ENCODE measurements around the gene MSMB. TPM values are rescaled to one million over a fixed set of nuclear protein-coding genes. Genes with fewer than 3 reads are reported as not detected.

MSMB gene
- total and polyA plus RNA-seq, 2 of the 8 experiments (the other 6 are each of a cell fraction or from before 2014, with no cell fraction given) = not detected

DNA sequence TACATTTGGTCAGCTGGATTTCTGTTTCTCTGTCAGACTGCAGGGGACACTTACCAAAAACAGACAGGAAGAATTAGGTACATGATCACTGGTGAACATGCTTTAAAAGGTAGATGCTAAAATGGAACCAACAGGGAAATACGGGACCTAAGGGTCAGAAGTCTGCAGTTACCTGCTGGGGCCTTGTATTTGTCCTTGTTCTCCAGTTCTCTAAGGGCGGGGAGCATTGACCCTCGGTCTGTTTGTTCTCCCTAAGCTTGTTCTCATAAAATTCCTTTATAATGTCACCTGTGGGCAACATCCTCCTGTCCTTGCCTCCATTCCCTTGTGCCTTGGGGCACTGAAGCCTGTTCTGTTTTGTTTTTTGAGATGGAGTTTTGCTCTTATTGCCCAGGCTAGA lies 29.8 kb upstream of the MSMB start:
- ChIA-PET POLR2A (ENCODE audit: partially characterized antibody) (no interaction called here), CTCF (ENCODE audit: partially characterized antibody) (no interaction called here)
- Histone ChIP-seq H2AFZ (ENCODE audit: low read length) (no peak overlapping the region), H3K56ac (replicated peaks; ENCODE audit: insufficient read length, low read depth, low read length) (no peak overlapping the region), H2BK5ac (ENCODE audit: low read depth, low read length) (no peak overlapping the region), H3K79me1 (ENCODE audit: low read depth, low read length) (no peaks in the 10 kb centered on the region), H3K4me2 (ENCODE audit: insufficient read depth in 1 of 2, low read depth in 2 of 2, low read length in 2 of 2) (no peak overlapping the region), H4K91ac (replicated peaks; ENCODE audit: insufficient read length, low read length) (no peak overlapping the region), H3K9ac (replicated peaks in 1 of 4; ENCODE audit: extremely low read depth in 1 of 4, low read depth in 3 of 4, low read length in 3 of 4) (no peak overlapping the region), H2AK5ac (ENCODE audit: low read depth, low read length) (no peak overlapping the region), H3K36me3 (ENCODE audit: control insufficient read depth in 2 of 4, insufficient read depth in 4 of 4, low read length in 3 of 4) (no peaks in the 10 kb centered on the region), H3K14ac (ENCODE audit: insufficient read length) (no peak overlapping the region), H2BK12ac (ENCODE audit: low read depth, low read length) (no peak overlapping the region), H3K4me1 (replicated peaks in 1 of 4; ENCODE audit: control insufficient read depth in 3 of 4, insufficient read depth in 4 of 4, low read length in 3 of 4) (peaks cover 0 to 3% (median 0%) of the 10 kb centered on the region in 4 experiments; a peak in 1 of 7 replicates), H4K5ac (ENCODE audit: insufficient read length, low read depth, low read length) (no peak overlapping the region), H4K8ac (ENCODE audit: extremely low read depth, insufficient read depth, low read length) (no peak overlapping the region), H3K4ac (replicated peaks; ENCODE audit: insufficient read length, low read depth, low read length) (no peak overlapping the region), H3K27me3 (replicated peaks in 1 of 4; ENCODE audit: control insufficient read depth in 3 of 4, extremely low read depth in 1 of 4, insufficient read depth in 3 of 4, low read length in 3 of 4) (no peaks in the 10 kb centered on the region), H3K4me3 (ENCODE audit: extremely low read depth in 1 of 4, insufficient read depth in 2 of 4, low read depth in 3 of 4, low read length in 4 of 4) (no peak overlapping the region), H3K27ac (ENCODE audit: low read depth, low read length) (no peak overlapping the region), H2BK20ac (ENCODE audit: low read length) (no peak overlapping the region), H3K23ac (ENCODE audit: insufficient read length) (no peak overlapping the region), H2BK15ac (ENCODE audit: low read length) (no peak overlapping the region), H4K20me1 (replicated peaks in 1 of 2; ENCODE audit: control insufficient read depth in 1 of 2, insufficient read depth in 2 of 2, low read length in 2 of 2) (no peaks in the 10 kb centered on the region), H2BK120ac (replicated peaks; ENCODE audit: low read depth, low read length) (no peak overlapping the region), H3K9me3 (ENCODE audit: insufficient read depth in 2 of 2, low read depth in 1 of 2, low read length in 1 of 2) (no peaks in the 10 kb centered on the region), H3K79me2 (ENCODE audit: control insufficient read depth in 1 of 2, insufficient read depth in 2 of 2, low read length in 2 of 2) (no peaks in the 10 kb centered on the region), H3K18ac (ENCODE audit: extremely low read depth, low read length) (no peak overlapping the region), H3K23me2 (ENCODE audit: low read depth, low read length) (no peaks in the 10 kb centered on the region)
- FAIRE-seq (no peak), DNase-seq (ENCODE audit: low read depth in 1 of 2, low spot score in 2 of 2) (no peak)
- 84% methylated on average over 3 of the region's 3 CpGs; no CpG with 5 or more reads in 1 of the 2 experiments for WGBS, 2 experiments (ENCODE audit: extremely low coverage in 1 of 2, insufficient coverage in 1 of 2, insufficient read length in 1 of 2, insufficient replicate concordance in 2 of 2, low coverage in 1 of 2, low lambda C conversion rate in 2 of 2, missing lambda C conversion rate in 1 of 2)
- TF ChIP-seq POLR2AphosphoS5 (IDR thresholded peaks at IDR 0.05; ENCODE audit: low read depth, low read length) (no peak), ASH2L (IDR thresholded peaks at IDR 0.05; ENCODE audit: low read length) (no peak), TBP (IDR thresholded peaks at IDR 0.05; ENCODE audit: low read depth, low read length) (no peak), BACH1 (IDR thresholded peaks at IDR 0.05; ENCODE audit: low read length) (no peak), HDAC2 (IDR thresholded peaks at IDR 0.05; ENCODE audit: borderline replicate concordance in 1 of 2, low read depth in 2 of 2, low read length in 2 of 2) (no peak), HDAC6 (IDR thresholded peaks at IDR 0.05; ENCODE audit: low read depth, low read length) (no peak), CHD1 (IDR thresholded peaks at IDR 0.05; ENCODE audit: low read depth, low read length) (no peak), SIRT6 (IDR thresholded peaks at IDR 0.05; ENCODE audit: low read length) (no peak), RFX5 (IDR thresholded peaks at IDR 0.05; ENCODE audit: borderline replicate concordance, low read depth, low read length) (no peak), MAFK (IDR thresholded peaks at IDR 0.05; ENCODE audit: low read depth, low read length) (no peak), BRCA1 (IDR thresholded peaks at IDR 0.05; ENCODE audit: low read depth, low read length) (no peak)
- TF ChIP-seq, protein P1, sequence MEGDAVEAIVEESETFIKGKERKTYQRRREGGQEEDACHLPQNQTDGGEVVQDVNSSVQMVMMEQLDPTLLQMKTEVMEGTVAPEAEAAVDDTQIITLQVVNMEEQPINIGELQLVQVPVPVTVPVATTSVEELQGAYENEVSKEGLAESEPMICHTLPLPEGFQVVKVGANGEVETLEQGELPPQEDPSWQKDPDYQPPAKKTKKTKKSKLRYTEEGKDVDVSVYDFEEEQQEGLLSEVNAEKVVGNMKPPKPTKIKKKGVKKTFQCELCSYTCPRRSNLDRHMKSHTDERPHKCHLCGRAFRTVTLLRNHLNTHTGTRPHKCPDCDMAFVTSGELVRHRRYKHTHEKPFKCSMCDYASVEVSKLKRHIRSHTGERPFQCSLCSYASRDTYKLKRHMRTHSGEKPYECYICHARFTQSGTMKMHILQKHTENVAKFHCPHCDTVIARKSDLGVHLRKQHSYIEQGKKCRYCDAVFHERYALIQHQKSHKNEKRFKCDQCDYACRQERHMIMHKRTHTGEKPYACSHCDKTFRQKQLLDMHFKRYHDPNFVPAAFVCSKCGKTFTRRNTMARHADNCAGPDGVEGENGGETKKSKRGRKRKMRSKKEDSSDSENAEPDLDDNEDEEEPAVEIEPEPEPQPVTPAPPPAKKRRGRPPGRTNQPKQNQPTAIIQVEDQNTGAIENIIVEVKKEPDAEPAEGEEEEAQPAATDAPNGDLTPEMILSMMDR (IDR thresholded peaks at IDR 0.05; ENCODE audit: control extremely low read depth in 1 of 3, insufficient read depth in 1 of 3, low read depth in 1 of 3, low read length in 3 of 3) = no peak
- TF ChIP-seq, protein P2, sequence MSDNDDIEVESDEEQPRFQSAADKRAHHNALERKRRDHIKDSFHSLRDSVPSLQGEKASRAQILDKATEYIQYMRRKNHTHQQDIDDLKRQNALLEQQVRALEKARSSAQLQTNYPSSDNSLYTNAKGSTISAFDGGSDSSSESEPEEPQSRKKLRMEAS (IDR thresholded peaks at IDR 0.05) = no peak

Measured in H1 (cell line).